Transverse colon (tissue), 4 donors: ENCODE results near the gene VASH2. TPM values are rescaled to one million over a fixed set of nuclear protein-coding genes. Genes with fewer than 3 reads are reported as not detected.
"Not testable (repeated sequence)": the region's sequence is repeated elsewhere in the genome, so short reads cannot be mapped to it uniquely, and the experiment has no call there.

Source experiments
- DNase-seq: peaks from one replicate; pipeline ENCODE4 v3.0.0-alpha.2; 2019
- H3K27ac ChIP-seq, 4 donors: fragments of 200-600 bp; sonication (generic); 2 replicates each; pipeline ENCODE4 v1.5.1; 2016 to 2018; ENCODE audit warnings: inconsistent platforms in 4 of 4
- H3K27me3 ChIP-seq: fragments of 200-600 bp; sonication (generic); 2 replicates; pipeline ENCODE4 v1.5.1; 2017; ENCODE audit warnings: inconsistent platforms
- H3K36me3 ChIP-seq, 4 donors: fragments of 200-600 bp; sonication (generic); 2 replicates each; pipeline ENCODE4 v1.5.1; 2017 to 2019; ENCODE audit warnings: inconsistent platforms in 4 of 4
- H3K4me1 ChIP-seq, 4 donors: fragments of 200-600 bp; sonication (generic); 2 replicates each; pipeline ENCODE4 v1.5.1; 2017 to 2020; ENCODE audit warnings: inconsistent platforms in 4 of 4
- H3K4me3 ChIP-seq, 4 donors: fragments of 200-600 bp; sonication (generic); 1 replicate in 1 of 4; 2 replicates in 3 of 4; pipeline versions ENCODE4 v1.5.1 to v1.6.1; 2017 to 2019; ENCODE audit warnings: inconsistent platforms in 4 of 4
- H3K9me3 ChIP-seq, 2 donors: fragments of 200-600 bp; sonication (generic); 2 replicates each; pipeline ENCODE4 v1.5.1; 2017 to 2019; ENCODE audit warnings: inconsistent platforms in 2 of 2
- EP300 ChIP-seq: sonication (generic); formaldehyde crosslinking; IDR thresholded peaks from one replicate; pipeline ENCODE4 v1.6.1; 2017; ENCODE audit warnings: antibody characterized with exemption, low read depth
- POLR2A ChIP-seq: fragments of 450-650 bp; IDR thresholded peaks from one replicate; pipeline ENCODE4 v1.6.1; 2016; ENCODE audit warnings: antibody characterized with exemption, mild to moderate bottlenecking, moderate library complexity
- POLR2AphosphoS5 ChIP-seq, 3 donors: sonication (generic); formaldehyde crosslinking; IDR thresholded peaks; one replicate each; pipeline ENCODE4 v1.6.1; 2016; ENCODE audit warnings: antibody characterized with exemption in 3 of 3
- WGBS, 2 donors: methylation state at CpG; one replicate each; pipeline ENCODE4 v1.1.5; 2018; ENCODE audit warnings: low coverage in 1 of 2; 5-methylcytosine and 5-hydroxymethylcytosine counted together
- in situ Hi-C, 4 donors: fragments of 200-750 bp; cut with MboI; loops; one replicate each; pipeline versions ENCODE4 v1.15.0 to v1.15.1; 2017; ENCODE audit warnings: low sequenced_read_pairs in 3 of 4, low pct_ligation_motif_present in 1 of 4, low pct_unique_long_range_greater_than_20kb in 1 of 4
- intact Hi-C: fragments of 100-400 bp; cut with DNase I; formaldehyde crosslinking; loops from one replicate; pipeline ENCODE4 v1.15.1; 2023; ENCODE audit warnings: low total_unique reads
- total RNA-seq, 4 donors: library from RNA; depleted of rRNA; stranded (reverse); fragments of >200 nt; gene quantifications; one replicate each; pipeline ENCODE4 v1.1.0, GENCODE V29; 2016
- TF ChIP-seq, protein P1 (sequence below), 5 experiments: fragments of 200-600 bp in 3 of 5; fragments of 450-650 bp in 2 of 5; sonication (generic) in 3 of 5; IDR thresholded peaks; 1 replicate in 2 of 5; 2 replicates in 3 of 5; pipeline ENCODE4 v1.5.1; 2016 to 2017; ENCODE audit warnings: antibody characterized with exemption in 5 of 5, inconsistent platforms in 3 of 5, mild to moderate bottlenecking in 2 of 5, moderate library complexity in 1 of 5

The VASH2 gene
- total RNA-seq, 4 donors from 2014 or later: 1.1 to 1.7 TPM; not detected in 2

DNA sequence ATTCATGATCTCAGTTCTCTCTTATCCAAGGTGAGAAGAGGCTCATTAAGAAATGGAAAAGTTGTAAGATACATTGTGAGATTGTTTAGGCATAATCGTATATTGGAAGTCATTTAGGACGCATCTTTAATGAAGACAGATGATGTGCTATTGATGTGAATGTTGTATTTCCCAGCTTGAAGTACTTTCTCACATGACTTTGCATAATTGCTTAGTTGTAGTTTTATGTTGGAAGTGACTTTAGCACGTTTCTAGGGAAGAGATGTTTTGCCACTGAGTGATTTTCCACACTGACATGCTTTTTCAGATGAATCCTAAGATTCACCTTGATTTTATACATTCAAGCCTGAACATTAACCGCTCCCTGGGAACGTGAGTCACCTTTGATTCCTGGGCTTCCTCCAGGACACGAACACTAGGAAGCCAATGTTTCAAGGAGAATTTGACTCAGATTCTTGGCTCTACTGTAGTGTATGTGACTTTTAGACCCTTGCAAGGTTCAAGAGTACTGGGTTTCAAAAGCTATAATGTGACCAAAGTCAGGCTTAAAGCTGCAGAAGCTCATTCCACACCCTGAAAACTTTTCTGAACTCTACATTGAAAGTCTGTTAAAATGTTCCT lies 37.5 kb downstream of the VASH2 start:
- intact Hi-C loops (no loop called here), in situ Hi-C loops (loop anchor here (25.0 kb wide), 3 partner anchors 176 to 526 kb away; no protein-coding TSS in a partner anchor)
- Histone ChIP-seq H3K27me3 (no peaks in the 10 kb centered on the region), H3K9me3 (no peaks in the 10 kb centered on the region), H3K4me3 (no peak overlapping the region), H3K36me3 (peaks cover 0 to 4% (median 0%) of the 10 kb centered on the region in 4 donors), H3K27ac (no peak overlapping the region), H3K4me1 (peaks cover 0 to 3% (median 0%) of the 10 kb centered on the region in 4 donors)
- 67 to 70% methylated on average over 2 to 6 of the region's 6 CpGs for WGBS, 2 donors
- DNase-seq: no peak
- no peak for TF ChIP-seq POLR2A
- TF ChIP-seq, protein P1, sequence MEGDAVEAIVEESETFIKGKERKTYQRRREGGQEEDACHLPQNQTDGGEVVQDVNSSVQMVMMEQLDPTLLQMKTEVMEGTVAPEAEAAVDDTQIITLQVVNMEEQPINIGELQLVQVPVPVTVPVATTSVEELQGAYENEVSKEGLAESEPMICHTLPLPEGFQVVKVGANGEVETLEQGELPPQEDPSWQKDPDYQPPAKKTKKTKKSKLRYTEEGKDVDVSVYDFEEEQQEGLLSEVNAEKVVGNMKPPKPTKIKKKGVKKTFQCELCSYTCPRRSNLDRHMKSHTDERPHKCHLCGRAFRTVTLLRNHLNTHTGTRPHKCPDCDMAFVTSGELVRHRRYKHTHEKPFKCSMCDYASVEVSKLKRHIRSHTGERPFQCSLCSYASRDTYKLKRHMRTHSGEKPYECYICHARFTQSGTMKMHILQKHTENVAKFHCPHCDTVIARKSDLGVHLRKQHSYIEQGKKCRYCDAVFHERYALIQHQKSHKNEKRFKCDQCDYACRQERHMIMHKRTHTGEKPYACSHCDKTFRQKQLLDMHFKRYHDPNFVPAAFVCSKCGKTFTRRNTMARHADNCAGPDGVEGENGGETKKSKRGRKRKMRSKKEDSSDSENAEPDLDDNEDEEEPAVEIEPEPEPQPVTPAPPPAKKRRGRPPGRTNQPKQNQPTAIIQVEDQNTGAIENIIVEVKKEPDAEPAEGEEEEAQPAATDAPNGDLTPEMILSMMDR (IDR thresholded peaks at IDR 0.05): no peak
- TF ChIP-seq EP300: no peak
- no peak for TF ChIP-seq POLR2AphosphoS5 (IDR thresholded peaks at IDR 0.05)

DNA sequence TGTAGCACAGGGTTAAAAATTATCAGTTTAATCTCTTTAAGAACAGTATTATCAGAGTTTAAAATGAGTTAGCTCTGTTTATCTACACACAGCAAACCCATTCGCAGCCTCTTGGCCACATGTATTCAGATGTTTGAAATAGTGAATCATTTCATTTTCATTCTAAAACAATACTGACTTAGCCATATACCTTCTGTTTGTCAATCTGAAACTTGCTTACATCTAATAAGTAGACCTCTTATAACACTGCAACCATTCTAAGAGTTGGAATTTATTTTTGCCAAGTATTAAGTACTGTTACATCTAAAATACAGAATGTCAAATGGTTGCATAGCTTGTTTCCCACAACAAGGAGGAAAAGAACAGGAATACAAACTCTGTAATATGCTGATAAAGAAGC lies 39.9 kb downstream of the VASH2 start:
- Histone ChIP-seq H3K36me3 (peaks cover 0 to 13% (median 2%) of the 10 kb centered on the region in 4 donors), H3K27me3 (no peaks in the 10 kb centered on the region), H3K27ac (no peak overlapping the region), H3K9me3 (no peaks in the 10 kb centered on the region), H3K4me3 (no peak overlapping the region), H3K4me1 (peaks cover 0 to 3% (median 0%) of the 10 kb centered on the region in 4 donors)
- WGBS, 2 donors: 47 to 82% methylated on average over 1 of the region's 1 CpG
- no peak for TF ChIP-seq EP300
- TF ChIP-seq, protein P1 (IDR thresholded peaks at IDR 0.05): no peak
- no peak for TF ChIP-seq POLR2A
- no peak for TF ChIP-seq POLR2AphosphoS5 (IDR thresholded peaks at IDR 0.05)
- intact Hi-C loops: loop anchor here (10.0 kb wide), 1 partner anchor 175 kb away; no protein-coding TSS in a partner anchor
- no peak for DNase-seq
- in situ Hi-C loops: loop anchor here (10.0 to 25.0 kb wide), 5 partner anchors 175 to 528 kb away; no protein-coding TSS in a partner anchor

DNA sequence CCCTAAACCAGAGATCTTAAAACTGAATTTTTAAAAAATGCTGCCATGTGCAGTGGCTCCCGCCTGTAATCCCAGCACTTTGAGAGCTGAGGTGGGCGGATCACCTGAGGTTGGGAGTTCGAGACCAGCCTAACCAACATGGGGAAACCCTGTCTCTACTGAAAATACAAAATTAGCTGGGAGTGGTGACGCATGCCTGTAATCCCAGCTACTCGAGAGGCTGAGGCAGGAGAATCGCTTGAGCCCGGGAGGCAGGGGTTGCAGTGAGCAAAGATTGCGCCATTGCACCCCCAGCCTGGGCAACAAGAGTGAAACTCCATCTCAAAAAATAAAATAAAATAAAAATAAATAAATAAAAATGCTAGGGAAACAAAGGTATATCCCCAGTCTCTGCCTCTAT lies 43.6 kb downstream of the VASH2 start:
- H3K4me1 ChIP-seq, H3K4me3 ChIP-seq, DNase-seq, H3K27ac ChIP-seq, H3K9me3 ChIP-seq, H3K27me3 ChIP-seq: not testable (repeated sequence)
- 87 to 96% methylated on average over 8 of the region's 8 CpGs for WGBS, 2 donors
- in situ Hi-C loops: loop anchor here (10.0 to 25.0 kb wide), 5 partner anchors 179 to 532 kb away; no protein-coding TSS in a partner anchor
- intact Hi-C loops: loop anchor here (10.0 kb wide), 1 partner anchor 179 kb away; no protein-coding TSS in a partner anchor
- H3K36me3 ChIP-seq: peaks cover 0 to 36% (median 9%) of the 10 kb centered on the region in 4 donors

DNA sequence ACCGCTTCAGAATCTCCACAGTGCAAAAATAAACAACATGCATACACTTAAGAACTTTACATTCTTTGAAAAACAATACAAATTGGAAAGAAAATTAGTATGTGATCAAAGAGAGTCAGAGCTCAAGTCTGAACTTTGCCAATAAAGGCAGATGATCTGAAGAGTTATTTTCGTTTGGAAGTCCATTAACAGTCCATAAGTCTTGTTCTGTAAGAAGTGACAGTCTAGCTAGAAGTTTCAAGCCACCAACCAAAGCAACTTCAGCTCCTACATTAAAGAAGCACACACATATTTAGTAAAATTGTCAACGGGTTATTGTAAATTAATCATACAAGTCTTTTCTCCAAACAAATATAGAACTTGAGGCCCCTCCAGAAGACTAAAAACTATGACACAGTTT lies 44.6 kb downstream of the VASH2 start:
- TF ChIP-seq, protein P1 (IDR thresholded peaks at IDR 0.05): no peak
- TF ChIP-seq EP300 (no peak), POLR2A (no peak), POLR2AphosphoS5 (IDR thresholded peaks at IDR 0.05) (no peak)
- no peak overlapping the region for H3K4me3 ChIP-seq
- in situ Hi-C loops: loop anchor here (10.0 to 25.0 kb wide), 5 partner anchors 180 to 533 kb away; no protein-coding TSS in a partner anchor
- no peak overlapping the region for H3K27ac ChIP-seq
- no peak for DNase-seq
- WGBS, 2 donors: 73 to 88% methylated on average over 3 of the region's 3 CpGs
- H3K36me3 ChIP-seq: peaks cover 0 to 40% (median 11%) of the 10 kb centered on the region in 4 donors
- H3K4me1 ChIP-seq: peaks cover 0 to 3% (median 0%) of the 10 kb centered on the region in 4 donors
- H3K9me3 ChIP-seq: no peaks in the 10 kb centered on the region
- no peaks in the 10 kb centered on the region for H3K27me3 ChIP-seq
- intact Hi-C loops: loop anchor here (10.0 kb wide), 1 partner anchor 180 kb away; no protein-coding TSS in a partner anchor
